Hepatocyte (in vitro differentiated cells): ENCODE measurements around the gene SEMA3G.

Experiments used
- EZH2 ChIP-seq: fragments of 200-600 bp; sonication (generic); IDR thresholded peaks from 2 replicates; pipeline ENCODE4 v1.6.1; 2016; ENCODE audit warnings: antibody characterized with exemption, mild to moderate bottlenecking, borderline replicate concordance
- EZH2phosphoT487 ChIP-seq: fragments of 200-600 bp; sonication (generic); IDR thresholded peaks from one replicate; pipeline ENCODE4 v1.6.1; 2018; ENCODE audit warnings: antibody characterized with exemption, mild to moderate bottlenecking, low read depth, moderate library complexity; ENCODE audit not compliant: unreplicated experiment, severe bottlenecking
- TF ChIP-seq, protein P1 (sequence below): fragments of 200-600 bp; sonication (generic); IDR thresholded peaks from 2 replicates; pipeline ENCODE4 v1.5.1; 2016; ENCODE audit warnings: antibody characterized with exemption, mild to moderate bottlenecking; ENCODE audit not compliant: poor library complexity

DNA sequence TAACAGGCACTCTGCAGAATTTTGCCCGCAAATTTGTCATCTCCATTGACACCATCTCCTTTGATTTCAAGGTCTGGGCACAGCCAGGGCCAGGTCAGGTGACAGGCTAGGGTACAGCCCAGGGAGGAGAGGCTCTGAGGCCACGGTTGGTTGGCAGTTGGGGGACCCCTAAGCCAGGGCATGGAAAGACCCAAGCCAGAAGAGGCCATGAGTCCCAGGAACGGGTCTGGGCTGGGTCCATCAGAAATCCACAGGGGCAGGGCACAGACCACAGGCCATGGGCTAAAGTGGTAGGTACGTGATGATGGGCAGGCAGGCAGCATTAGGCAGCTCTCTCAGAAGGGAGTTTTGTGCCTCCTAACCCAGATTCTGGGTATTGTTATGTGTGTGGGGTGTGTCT is 45.8 kb downstream of the SEMA3G start:
- TF ChIP-seq, protein P1, sequence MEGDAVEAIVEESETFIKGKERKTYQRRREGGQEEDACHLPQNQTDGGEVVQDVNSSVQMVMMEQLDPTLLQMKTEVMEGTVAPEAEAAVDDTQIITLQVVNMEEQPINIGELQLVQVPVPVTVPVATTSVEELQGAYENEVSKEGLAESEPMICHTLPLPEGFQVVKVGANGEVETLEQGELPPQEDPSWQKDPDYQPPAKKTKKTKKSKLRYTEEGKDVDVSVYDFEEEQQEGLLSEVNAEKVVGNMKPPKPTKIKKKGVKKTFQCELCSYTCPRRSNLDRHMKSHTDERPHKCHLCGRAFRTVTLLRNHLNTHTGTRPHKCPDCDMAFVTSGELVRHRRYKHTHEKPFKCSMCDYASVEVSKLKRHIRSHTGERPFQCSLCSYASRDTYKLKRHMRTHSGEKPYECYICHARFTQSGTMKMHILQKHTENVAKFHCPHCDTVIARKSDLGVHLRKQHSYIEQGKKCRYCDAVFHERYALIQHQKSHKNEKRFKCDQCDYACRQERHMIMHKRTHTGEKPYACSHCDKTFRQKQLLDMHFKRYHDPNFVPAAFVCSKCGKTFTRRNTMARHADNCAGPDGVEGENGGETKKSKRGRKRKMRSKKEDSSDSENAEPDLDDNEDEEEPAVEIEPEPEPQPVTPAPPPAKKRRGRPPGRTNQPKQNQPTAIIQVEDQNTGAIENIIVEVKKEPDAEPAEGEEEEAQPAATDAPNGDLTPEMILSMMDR, result no peak
- TF ChIP-seq EZH2, result no peak
- no peak for TF ChIP-seq EZH2phosphoT487
